H9 (cell line): Measurements from ENCODE around the gene AVL9. TPM values are rescaled to one million over a fixed set of nuclear protein-coding genes. Genes with fewer than 3 reads are reported as not detected.

Source experiments
- DNase-seq: peaks from one replicate; pipeline ENCODE4 v3.0.0-alpha.2; 2017
- H2AFZ ChIP-seq: one replicate; pipeline ENCODE4 v1.6.1; 2013; ENCODE audit warnings: mild to moderate bottlenecking, low read length, control low read depth, moderate library complexity
- H2AK5ac ChIP-seq: 2 replicates; pipeline ENCODE4 v1.6.1; 2013; ENCODE audit warnings: low read length, control low read depth, mixed read lengths; ENCODE audit not compliant: insufficient read length
- H2BK120ac ChIP-seq: one replicate; pipeline ENCODE4 v1.6.1; 2013; ENCODE audit warnings: low read depth, mild to moderate bottlenecking, low read length, control low read depth, inconsistent platforms; ENCODE audit not compliant: poor library complexity, severe bottlenecking
- H2BK12ac ChIP-seq: 2 replicates; pipeline ENCODE4 v1.6.1; 2013; ENCODE audit warnings: low read length, control low read depth, mixed read lengths, low read depth; ENCODE audit not compliant: insufficient read length
- H2BK15ac ChIP-seq: 2 replicates; pipeline ENCODE4 v1.6.1; 2013; ENCODE audit warnings: low read depth, low read length, control low read depth
- H2BK20ac ChIP-seq: one replicate; pipeline ENCODE4 v1.6.1; 2013; ENCODE audit warnings: low read depth, mild to moderate bottlenecking, low read length, control low read depth, inconsistent platforms; ENCODE audit not compliant: poor library complexity, severe bottlenecking
- H2BK5ac ChIP-seq: 2 replicates; pipeline ENCODE4 v1.6.1; 2013; ENCODE audit warnings: low read length, control low read depth, mixed read lengths; ENCODE audit not compliant: insufficient read length
- H3K14ac ChIP-seq: 2 replicates; pipeline ENCODE4 v1.6.1; 2013; ENCODE audit warnings: low read length, control low read depth; ENCODE audit not compliant: insufficient read depth
- H3K18ac ChIP-seq: 2 replicates; pipeline ENCODE4 v1.6.1; 2013; ENCODE audit warnings: low read depth, mild to moderate bottlenecking, mixed read lengths, low read length, control low read depth; ENCODE audit not compliant: insufficient read length
- H3K23ac ChIP-seq: 2 replicates; pipeline ENCODE4 v1.6.1; 2013; ENCODE audit warnings: low read length, control low read depth, mixed read lengths, low read depth; ENCODE audit not compliant: insufficient read length
- H3K23me2 ChIP-seq: 2 replicates; pipeline ENCODE4 v1.6.1; 2013; ENCODE audit warnings: low read depth, mild to moderate bottlenecking, mixed read lengths, low read length, control low read depth; ENCODE audit not compliant: insufficient read length, poor library complexity, severe bottlenecking
- H3K27ac ChIP-seq: 2 replicates; pipeline ENCODE4 v1.5.1; 2013; ENCODE audit warnings: low read length, control low read depth, mixed read lengths, low read depth; ENCODE audit not compliant: insufficient read length
- H3K27me3 ChIP-seq: 2 replicates; pipeline ENCODE4 v1.6.1; 2013; ENCODE audit warnings: low read length, control low read depth, inconsistent platforms; ENCODE audit not compliant: insufficient read depth
- H3K4ac ChIP-seq: 2 replicates; pipeline ENCODE4 v1.6.1; 2013; ENCODE audit warnings: low read depth, mild to moderate bottlenecking, control low read depth, inconsistent platforms, low read length, moderate library complexity
- H3K4me1 ChIP-seq: 2 replicates; pipeline ENCODE4 v1.6.1; 2013; ENCODE audit warnings: low read length, control low read depth, inconsistent platforms; ENCODE audit not compliant: insufficient read depth
- H3K4me2 ChIP-seq: 2 replicates; pipeline ENCODE4 v1.6.1; 2013; ENCODE audit warnings: low read length, control low read depth, mixed read lengths; ENCODE audit not compliant: insufficient read length, insufficient read depth
- H3K56ac ChIP-seq: 2 replicates; pipeline ENCODE4 v1.6.1; 2013; ENCODE audit warnings: low read depth, mild to moderate bottlenecking, mixed read lengths, low read length, control low read depth; ENCODE audit not compliant: insufficient read length
- H3K79me1 ChIP-seq: 2 replicates; pipeline ENCODE4 v1.6.1; 2013; ENCODE audit warnings: low read depth, mild to moderate bottlenecking, moderate library complexity, low read length, control low read depth, inconsistent platforms; ENCODE audit not compliant: insufficient read depth, poor library complexity, severe bottlenecking
- H3K79me2 ChIP-seq: 2 replicates; pipeline ENCODE4 v1.6.1; 2013; ENCODE audit warnings: low read length, control low read depth, inconsistent platforms; ENCODE audit not compliant: insufficient read depth
- H3K9ac ChIP-seq: 2 replicates; pipeline ENCODE4 v1.6.1; 2013; ENCODE audit warnings: low read length, control low read depth, mixed read lengths; ENCODE audit not compliant: insufficient read length; ENCODE audit errors: extremely low read depth
- H3K9me3 ChIP-seq: one replicate; pipeline ENCODE4 v1.6.1; 2013; ENCODE audit warnings: low read depth, low read length, inconsistent platforms; ENCODE audit not compliant: control insufficient read depth
- H3T11ph ChIP-seq: one replicate; pipeline ENCODE4 v1.6.1; 2013; ENCODE audit warnings: mild to moderate bottlenecking, low read length, control low read depth, inconsistent platforms
- H4K20me1 ChIP-seq: one replicate; pipeline ENCODE4 v1.6.1; 2013; ENCODE audit not compliant: control insufficient read depth, insufficient read length, insufficient read depth
- H4K5ac ChIP-seq: 2 replicates; pipeline ENCODE4 v1.6.1; 2013; ENCODE audit warnings: low read depth, mild to moderate bottlenecking, mixed read lengths, low read length, control low read depth; ENCODE audit not compliant: insufficient read length
- H4K8ac ChIP-seq: replicated peaks from 2 replicates; pipeline ENCODE4 v1.6.1; 2013; ENCODE audit warnings: low read length, control low read depth, mixed read lengths, low read depth; ENCODE audit not compliant: insufficient read length
- H4K91ac ChIP-seq: 2 replicates; pipeline ENCODE4 v1.6.1; 2013; ENCODE audit warnings: low read depth, mild to moderate bottlenecking, moderate library complexity, mixed read lengths, low read length, control low read depth; ENCODE audit not compliant: insufficient read length
- H3K27ac Mint-ChIP-seq, 3 experiments: 2 replicates in 2 of 3; 3 replicates in 1 of 3; pipeline ENCODE4 v1.8.0; 2020 to 2021; ENCODE audit warnings: mixed read lengths in 3 of 3, mild to moderate bottlenecking in 1 of 3, moderate library complexity in 1 of 3
- H3K27me3 Mint-ChIP-seq: 2 replicates; pipeline ENCODE4 v1.8.0; 2021; ENCODE audit warnings: low read depth, mild to moderate bottlenecking, moderate library complexity, mixed read lengths
- H3K36me3 Mint-ChIP-seq, 3 experiments: 2 replicates in 2 of 3; 3 replicates in 1 of 3; pipeline ENCODE4 v1.8.0; 2020 to 2021; ENCODE audit warnings: low read depth in 3 of 3, mixed read lengths in 3 of 3; ENCODE audit not compliant: insufficient read depth in 1 of 3
- H3K4me1 Mint-ChIP-seq, 2 experiments: 2 replicates each; pipeline ENCODE4 v1.8.0; 2020; ENCODE audit warnings: mixed read lengths in 2 of 2
- H3K4me3 Mint-ChIP-seq, 2 experiments: 2 replicates in 1 of 2; 3 replicates in 1 of 2; pipeline ENCODE4 v1.8.0; 2020 to 2021; ENCODE audit warnings: mild to moderate bottlenecking in 2 of 2, mixed read lengths in 2 of 2, moderate library complexity in 1 of 2
- H3K9me3 Mint-ChIP-seq, 2 experiments: 2 replicates in 1 of 2; 3 replicates in 1 of 2; pipeline ENCODE4 v1.8.0; 2020; ENCODE audit warnings: mild to moderate bottlenecking in 2 of 2, mixed read lengths in 2 of 2, moderate library complexity in 1 of 2
- WGBS: extraction: QIAGEN DNeasy Blood & Tissue Kit; methylation state at CpG from one replicate; pipeline ENCODE4 v1.1.7; 2013; ENCODE audit warnings: missing lambda C conversion rate, low lambda C conversion rate, mixed read lengths; ENCODE audit not compliant: insufficient read length; ENCODE audit errors: extremely low coverage; 5-methylcytosine and 5-hydroxymethylcytosine counted together
- total RNA-seq: library from RNA; stranded (reverse); gene quantifications from 2 replicates; pipeline ENCODE4 v1.2.1, GENCODE V29; 2021
- TF ChIP-seq, protein P1 (sequence below): fragments of 200-600 bp; sonication (generic); conservative IDR thresholded peaks from 3 replicates; pipeline ENCODE4 v1.8.0; 2021; ENCODE audit warnings: antibody characterized with exemption, mild to moderate bottlenecking

The AVL9 gene
- total RNA-seq, 1 experiment from 2014 or later = 38.7 TPM

DNA sequence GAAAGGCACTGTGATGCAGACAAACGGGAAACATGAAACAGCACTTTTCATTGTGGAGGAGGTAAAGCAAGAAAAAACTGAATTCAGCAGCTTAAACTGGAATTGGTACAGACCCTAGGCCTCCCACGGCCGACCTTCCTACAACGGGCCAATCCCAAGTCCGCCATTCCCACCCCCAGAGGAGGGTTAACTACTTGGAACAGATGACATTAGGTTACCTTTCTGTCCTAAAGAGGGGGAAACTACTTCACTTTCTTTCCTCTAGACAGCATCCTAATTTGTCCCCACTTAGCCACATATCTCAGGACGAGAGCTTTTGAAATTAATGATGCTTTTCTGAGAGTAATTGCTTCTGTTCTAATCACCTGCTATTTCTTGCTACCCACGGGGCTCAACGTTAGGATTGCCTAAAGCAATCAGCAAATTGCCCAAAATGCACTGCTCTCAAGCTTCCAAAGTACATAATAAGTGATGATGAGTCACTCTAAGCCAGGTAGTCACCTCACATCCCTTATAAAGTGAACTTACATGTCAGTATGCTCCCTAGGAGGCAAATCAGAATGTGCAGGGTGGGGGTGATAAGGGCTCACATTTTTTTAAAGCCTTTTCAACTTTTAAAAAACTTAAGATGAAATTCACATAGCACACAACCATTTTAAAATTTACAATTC lies 41.8 kb upstream of the AVL9 start:
- H3K4ac ChIP-seq = no peak overlapping the region
- no peak overlapping the region for H2BK120ac ChIP-seq
- H2AFZ ChIP-seq = no peak overlapping the region
- H3K9me3 Mint-ChIP-seq = no peaks in the 10 kb centered on the region; a peak in 2 of 5 replicates
- no peak overlapping the region for H4K91ac ChIP-seq
- H3K23me2 ChIP-seq = no peaks in the 10 kb centered on the region
- H2BK20ac ChIP-seq = no peak overlapping the region
- no CpG with 5 or more reads among the region's 8 CpGs for WGBS
- no peak overlapping the region for H3K18ac ChIP-seq
- H2BK12ac ChIP-seq = no peak overlapping the region
- no peaks in the 10 kb centered on the region for H4K20me1 ChIP-seq
- TF ChIP-seq, protein P1, sequence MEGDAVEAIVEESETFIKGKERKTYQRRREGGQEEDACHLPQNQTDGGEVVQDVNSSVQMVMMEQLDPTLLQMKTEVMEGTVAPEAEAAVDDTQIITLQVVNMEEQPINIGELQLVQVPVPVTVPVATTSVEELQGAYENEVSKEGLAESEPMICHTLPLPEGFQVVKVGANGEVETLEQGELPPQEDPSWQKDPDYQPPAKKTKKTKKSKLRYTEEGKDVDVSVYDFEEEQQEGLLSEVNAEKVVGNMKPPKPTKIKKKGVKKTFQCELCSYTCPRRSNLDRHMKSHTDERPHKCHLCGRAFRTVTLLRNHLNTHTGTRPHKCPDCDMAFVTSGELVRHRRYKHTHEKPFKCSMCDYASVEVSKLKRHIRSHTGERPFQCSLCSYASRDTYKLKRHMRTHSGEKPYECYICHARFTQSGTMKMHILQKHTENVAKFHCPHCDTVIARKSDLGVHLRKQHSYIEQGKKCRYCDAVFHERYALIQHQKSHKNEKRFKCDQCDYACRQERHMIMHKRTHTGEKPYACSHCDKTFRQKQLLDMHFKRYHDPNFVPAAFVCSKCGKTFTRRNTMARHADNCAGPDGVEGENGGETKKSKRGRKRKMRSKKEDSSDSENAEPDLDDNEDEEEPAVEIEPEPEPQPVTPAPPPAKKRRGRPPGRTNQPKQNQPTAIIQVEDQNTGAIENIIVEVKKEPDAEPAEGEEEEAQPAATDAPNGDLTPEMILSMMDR = no peak
- no peaks in the 10 kb centered on the region for H3K27me3 ChIP-seq
- H3K27me3 Mint-ChIP-seq = no peaks in the 10 kb centered on the region
- no peak overlapping the region for H3K27ac Mint-ChIP-seq
- H3K4me1 ChIP-seq = no peaks in the 10 kb centered on the region
- no peak overlapping the region for H2AK5ac ChIP-seq
- H3T11ph ChIP-seq = no peak overlapping the region
- no peak for DNase-seq
- H3K27ac ChIP-seq = no peak overlapping the region
- H3K36me3 Mint-ChIP-seq = peaks cover 2 to 17% (median 11%) of the 10 kb centered on the region in 3 experiments; a peak in 4 of 7 replicates
- H2BK15ac ChIP-seq = no peak overlapping the region
- H4K5ac ChIP-seq = no peak overlapping the region
- H3K4me1 Mint-ChIP-seq = peaks cover 3% of the 10 kb centered on the region in 2 experiments; a peak in 1 of 4 replicates
- H4K8ac ChIP-seq = no peak overlapping the region
- no peak overlapping the region for H2BK5ac ChIP-seq
- no peaks in the 10 kb centered on the region for H3K79me2 ChIP-seq
- H3K23ac ChIP-seq = no peak overlapping the region
- no peak overlapping the region for H3K4me2 ChIP-seq
- no peaks in the 10 kb centered on the region for H3K79me1 ChIP-seq
- H3K14ac ChIP-seq = no peak overlapping the region
- no peak overlapping the region for H3K56ac ChIP-seq
- no peak overlapping the region for H3K4me3 Mint-ChIP-seq
- no peak overlapping the region for H3K9ac ChIP-seq
- H3K9me3 ChIP-seq = no peaks in the 10 kb centered on the region
